SK-N-SH (cell line): ENCODE results near the gene DRGX. TPM values are rescaled to one million over a fixed set of nuclear protein-coding genes. Genes with fewer than 3 reads are reported as not detected.

Source experiments
- CTCF ChIA-PET: fragments of 300-600, 350-600 bp; formaldehyde crosslinking; extraction: SDS; loops from one replicate; lab custom pipeline; 2021; lab: Yijun Ruan, JAX
- POLR2A ChIA-PET: fragments of 350-600 bp; sonication (Branson Sonifier 250); formaldehyde crosslinking; extraction: SDS; loops from one replicate; lab custom pipeline; 2020; ENCODE audit warnings: antibody characterized with exemption, inconsistent platforms; lab: Yijun Ruan, JAX
- DNase-seq: peaks from one replicate; pipeline ENCODE4 v3.0.0; 2012
- H2AFZ ChIP-seq: fragments of 200-600 bp; sonication (generic); 2 replicates; pipeline ENCODE4 v1.8.1; 2016; ENCODE audit warnings: antibody characterized with exemption, mild to moderate bottlenecking, low read depth
- H3F3A ChIP-seq: fragments of 200-600 bp; sonication (generic); replicated peaks from 2 replicates; pipeline ENCODE3; 2016; ENCODE audit warnings: antibody characterized with exemption, mild to moderate bottlenecking; ENCODE audit not compliant: insufficient read depth
- H3K27ac ChIP-seq, 2 experiments: fragments of 200-500 bp in 1 of 2; fragments of 200-600 bp in 1 of 2; sonication (Bioruptor generic) in 1 of 2; sonication (generic), shearing (Covaris generic) in 1 of 2; 2 replicates each; pipeline versions ENCODE4 v1.5.1 to v1.6.1; 2014 to 2016; ENCODE audit warnings: low read depth in 2 of 2, inconsistent platforms in 1 of 2, low read length in 1 of 2, mild to moderate bottlenecking in 1 of 2, mixed read lengths in 1 of 2
- H3K27me3 ChIP-seq: fragments of 200-600 bp; sonication (generic), shearing (Covaris generic); 2 replicates; pipeline ENCODE4 v1.6.1; 2016; ENCODE audit warnings: mixed run types; ENCODE audit not compliant: insufficient read depth
- H3K36me3 ChIP-seq, 2 experiments: fragments of 200-500 bp in 1 of 2; fragments of 200-600 bp in 1 of 2; sonication (Bioruptor generic) in 1 of 2; sonication (generic) in 1 of 2; replicated peaks in 1 of 2; 2 replicates each; pipeline versions ENCODE3 to v1.5.1; 2014 to 2016; ENCODE audit warnings: low read length in 1 of 2, mild to moderate bottlenecking in 1 of 2; ENCODE audit not compliant: insufficient read depth in 2 of 2, control insufficient read depth in 1 of 2
- H3K4me1 ChIP-seq, 2 experiments: fragments of 200-500 bp in 1 of 2; fragments of 200-600 bp in 1 of 2; sonication (Bioruptor generic) in 1 of 2; sonication (generic), shearing (Covaris generic) in 1 of 2; 2 replicates each; pipeline versions ENCODE4 v1.5.1 to v1.6.1; 2014 to 2016; ENCODE audit warnings: low read depth in 1 of 2, low read length in 1 of 2, mixed run types in 1 of 2; ENCODE audit not compliant: insufficient read depth in 2 of 2, control insufficient read depth in 1 of 2
- H3K4me2 ChIP-seq: fragments of 200-600 bp; sonication (generic), shearing (Covaris generic); 2 replicates; pipeline ENCODE4 v1.6.1; 2017; ENCODE audit warnings: mixed run types
- H3K4me3 ChIP-seq, 2 experiments: fragments of 200-500 bp in 1 of 2; fragments of 200-600 bp in 1 of 2; sonication (Bioruptor generic) in 1 of 2; sonication (generic), shearing (Covaris generic) in 1 of 2; 2 replicates each; pipeline versions ENCODE4 v1.5.1 to v1.8.1; 2014 to 2016; ENCODE audit warnings: low read depth in 2 of 2, inconsistent platforms in 1 of 2, low read length in 1 of 2, mild to moderate bottlenecking in 1 of 2, mixed read lengths in 1 of 2, moderate library complexity in 1 of 2
- H3K79me2 ChIP-seq: fragments of 200-600 bp; sonication (generic); 2 replicates; pipeline ENCODE4 v1.8.1; 2017; ENCODE audit warnings: mild to moderate bottlenecking; ENCODE audit not compliant: insufficient read depth
- H3K9ac ChIP-seq: fragments of 200-600 bp; sonication (generic); 2 replicates; pipeline ENCODE4 v1.6.1; 2017; ENCODE audit warnings: mixed run types
- H3K9me2 ChIP-seq: fragments of 200-600 bp; sonication (generic); 2 replicates; pipeline ENCODE4 v1.6.1; 2017; ENCODE audit warnings: mixed run types
- H3K9me3 ChIP-seq: fragments of 200-600 bp; sonication (generic); 2 replicates; pipeline ENCODE4 v1.6.1; 2017; ENCODE audit warnings: mixed run types, mild to moderate bottlenecking, moderate library complexity
- H4K20me1 ChIP-seq: fragments of 200-600 bp; sonication (generic); 2 replicates; pipeline ENCODE4 v1.6.1; 2017; ENCODE audit warnings: mild to moderate bottlenecking, mixed run types; ENCODE audit not compliant: insufficient read depth
- ELF1 ChIP-seq: IDR thresholded peaks from 2 replicates; pipeline ENCODE4 v1.4.0; 2012
- EP300 ChIP-seq, 2 experiments: IDR thresholded peaks; 2 replicates each; pipeline versions ENCODE4 v1.4.0 to v1.6.1; 2012; ENCODE audit warnings: borderline replicate concordance in 1 of 2, low read depth in 1 of 2, low read length in 1 of 2
- FOXJ3 ChIP-seq: sonication (generic); formaldehyde crosslinking; IDR thresholded peaks from 2 replicates; pipeline ENCODE4 v1.5.1; 2020; ENCODE audit warnings: mild to moderate bottlenecking, missing genetic modification reagents
- GATA2 ChIP-seq: sonication (generic); formaldehyde crosslinking; IDR thresholded peaks from 2 replicates; pipeline ENCODE4 v1.5.0; 2020; ENCODE audit warnings: mild to moderate bottlenecking, missing genetic modification reagents
- RCOR1 ChIP-seq: fragments of 150-350 bp; IDR thresholded peaks from 2 replicates; pipeline ENCODE4 v1.6.1; 2017; ENCODE audit warnings: antibody characterized with exemption, low read length
- RFX5 ChIP-seq: IDR thresholded peaks from 2 replicates; pipeline ENCODE4 v1.6.1; 2012; ENCODE audit warnings: mild to moderate bottlenecking, improper control_type of control experiment, low read length
- USF2 ChIP-seq: fragments of 150-350 bp; IDR thresholded peaks from 2 replicates; pipeline ENCODE4 v1.6.1; 2017; ENCODE audit warnings: antibody characterized with exemption, low read length, low read depth, borderline replicate concordance
- YY1 ChIP-seq: IDR thresholded peaks from 2 replicates; pipeline ENCODE4 v1.4.0; 2012; ENCODE audit warnings: low read depth, mild to moderate bottlenecking
- WGBS: methylation state at CpG from one replicate; pipeline ENCODE4 v1.1.6; 2017; ENCODE audit warnings: low lambda C conversion rate; 5-methylcytosine and 5-hydroxymethylcytosine counted together
- polyA plus RNA-seq, 3 experiments: library from polyadenylated mRNA; depleted of rRNA; stranded (reverse); fragments of >200 nt; gene quantifications; 2 replicates each; pipeline ENCODE4 v1.2.3, GENCODE V29; 2012

DRGX gene
- polyA plus RNA-seq, 1 of the 3 experiments (the other 2 are of a cell fraction): not detected

GRCh38 chr10:49414496-49414895 is 18.6 kb upstream of the DRGX start (continued):
- TF ChIP-seq USF2: no peak
- no peak for TF ChIP-seq ELF1

- ChIA-PET CTCF (interaction anchor here (0.6 to 17.1 kb wide), 7 partner anchors 17 to 756 kb away, joined by 3 to 425 read pairs (median 4); partner anchors contain the start of gene DRGX), POLR2A (no interaction called here)
- Histone ChIP-seq H4K20me1 (no peaks in the 10 kb centered on the region), H3K4me1 (peaks cover 0 to 32% of the 10 kb centered on the region in 2 experiments; a peak in 2 of 4 replicates), H3K36me3 (no peaks in the 10 kb centered on the region), H3F3A (no peaks in the 10 kb centered on the region), H3K9me2 (no peaks in the 10 kb centered on the region), H3K4me3 (no peak overlapping the region), H3K9ac (no peak overlapping the region), H3K27ac (no peak overlapping the region), H3K79me2 (no peaks in the 10 kb centered on the region)
- 27% methylated on average over 3 of the region's 4 CpGs for WGBS
- DNase-seq: no peak
- TF ChIP-seq FOXJ3 (CRISPR knock-in tag) (no peak), GATA2 (CRISPR knock-in tag) (no peak), RFX5 (no peak), EP300 (IDR thresholded peaks at IDR 0.05; ENCODE audit: borderline replicate concordance in 1 of 2, low read depth in 1 of 2, low read length in 1 of 2) (no peak)
- TF ChIP-seq, all 33 proteins: peak for 0
- Histone ChIP-seq H3K9me3 (no peaks in the 10 kb centered on the region), H3K4me2 (no peak overlapping the region), H3K27me3 (peaks cover 17% of the 10 kb centered on the region; the same call in 1 of the 2 replicates), H2AFZ (no peak overlapping the region)
Measured at GRCh38 chr10:49412571-49412970, 16.7 kb upstream of the DRGX start.

GRCh38 chr10:49410365-49411074 is 14.6 kb upstream of the DRGX start:
- Histone ChIP-seq H3K27me3 (peaks cover 17% of the 10 kb centered on the region; the same call in 1 of the 2 replicates), H3K27ac (no peak overlapping the region), H3K79me2 (no peaks in the 10 kb centered on the region), H3K36me3 (no peaks in the 10 kb centered on the region), H3F3A (no peaks in the 10 kb centered on the region), H3K9me3 (no peaks in the 10 kb centered on the region), H4K20me1 (no peaks in the 10 kb centered on the region), H3K9me2 (no peaks in the 10 kb centered on the region), H3K4me3 (no peak overlapping the region), H2AFZ (no peak overlapping the region), H3K9ac (no peak overlapping the region), H3K4me1 (peaks cover 0 to 32% of the 10 kb centered on the region in 2 experiments; a peak in 2 of 4 replicates), H3K4me2 (no peak overlapping the region)
- peak; percentile 60 for DNase-seq
- ChIA-PET CTCF (interaction anchor here (0.8 to 17.1 kb wide), 6 partner anchors 11 to 752 kb away, joined by 3 to 425 read pairs (median 8); no protein-coding TSS in a partner anchor), POLR2A (no interaction called here)
- peak in 1 of 2 experiments; percentile 8; a peak in 1 of 4 replicates for TF ChIP-seq EP300 (IDR thresholded peaks at IDR 0.05; ENCODE audit: borderline replicate concordance in 1 of 2, low read depth in 1 of 2, low read length in 1 of 2)
- TF ChIP-seq YY1: no peak
- TF ChIP-seq GATA2 (CRISPR knock-in tag): peak; percentile 28; the same call in 1 of the 2 replicates
- peak; percentile 42; the same call in 1 of the 2 replicates for TF ChIP-seq RCOR1
- 23% methylated on average over 4 of the region's 7 CpGs for WGBS
